HepG2 (cell line): ENCODE measurements around the gene SLC7A6OS. TPM values are rescaled to one million over a fixed set of nuclear protein-coding genes. Genes with fewer than 3 reads are reported as not detected.
A peak's percentile ranks its signal among the peaks of the same experiment; 100 is the strongest.

Experiments
- AKNA ChIP-seq: sonication (generic); formaldehyde crosslinking; IDR thresholded peaks from 2 replicates; pipeline ENCODE4 v1.4.0; 2020; ENCODE audit warnings: missing genetic modification reagents, borderline replicate concordance
- BHLHE40 ChIP-seq: IDR thresholded peaks from 2 replicates; pipeline ENCODE4 v1.6.1; 2011; ENCODE audit warnings: low read length, improper control_type of control experiment
- EHMT2 ChIP-seq: fragments of 200-600 bp; sonication (generic); IDR thresholded peaks from 2 replicates; pipeline ENCODE4 v1.7.0; 2017; ENCODE audit warnings: antibody characterized with exemption, low read depth, low read length, borderline replicate concordance
- ETS1 ChIP-seq: sonication (generic); formaldehyde crosslinking; IDR thresholded peaks from 2 replicates; pipeline ENCODE4 v1.4.0; 2020; ENCODE audit warnings: missing genetic modification reagents
- KLF12 ChIP-seq: sonication (generic); formaldehyde crosslinking; IDR thresholded peaks from 2 replicates; pipeline ENCODE4 v1.4.0; 2020; ENCODE audit warnings: missing genetic modification reagents, borderline replicate concordance
- POLR2AphosphoS5 ChIP-seq: IDR thresholded peaks from 2 replicates; pipeline ENCODE4 v1.6.1; 2012; ENCODE audit warnings: low read depth, low read length
- RXRB ChIP-seq: IDR thresholded peaks from 2 replicates; pipeline ENCODE4 v1.6.1; 2016; ENCODE audit warnings: borderline replicate concordance, missing genetic modification reagents, missing compliant biosample characterization
- SNRNP70 ChIP-seq: fragments of 200-400 bp; formaldehyde crosslinking; IDR thresholded peaks from 2 replicates; pipeline ENCODE4 v1.6.1; 2017; ENCODE audit warnings: mild to moderate bottlenecking, low read depth, low read length, moderate library complexity
- TCF12 ChIP-seq, 2 experiments: fragments of 450-650 bp in 1 of 2; sonication (generic) in 1 of 2; formaldehyde crosslinking in 1 of 2; IDR thresholded peaks; 2 replicates each; pipeline versions ENCODE4 v1.6.1 to v1.8.0; 2017 to 2022; ENCODE audit warnings: antibody characterized with exemption in 1 of 2, mild to moderate bottlenecking in 1 of 2, missing genetic modification reagents in 1 of 2, moderate library complexity in 1 of 2
- THAP11 ChIP-seq: IDR thresholded peaks from 2 replicates; pipeline ENCODE4 v1.6.1; 2016; ENCODE audit warnings: missing biosample characterization, missing genetic modification reagents
- U2AF1 ChIP-seq: fragments of 200-400 bp; formaldehyde crosslinking; optimal IDR thresholded peaks from 2 replicates; pipeline ENCODE3; 2017; ENCODE audit warnings: mild to moderate bottlenecking, low read depth, low read length
- U2AF2 ChIP-seq: fragments of 200-400 bp; formaldehyde crosslinking; IDR thresholded peaks from 2 replicates; pipeline ENCODE4 v1.6.1; 2017; ENCODE audit warnings: low read depth, mild to moderate bottlenecking, low read length
- ZBTB44 ChIP-seq: sonication (generic); formaldehyde crosslinking; IDR thresholded peaks from 2 replicates; pipeline ENCODE4 v1.4.0; 2020; ENCODE audit warnings: missing genetic modification reagents
- ZNF563 ChIP-seq: sonication (generic); formaldehyde crosslinking; IDR thresholded peaks from 2 replicates; pipeline ENCODE4 v1.8.0; 2022; ENCODE audit warnings: mild to moderate bottlenecking, moderate library complexity, missing genetic modification reagents
- ZNF609 ChIP-seq: sonication (generic); formaldehyde crosslinking; IDR thresholded peaks from 2 replicates; pipeline ENCODE4 v1.4.0; 2020; ENCODE audit warnings: mild to moderate bottlenecking, missing genetic modification reagents, borderline replicate concordance
- ZNF749 ChIP-seq: sonication (generic); formaldehyde crosslinking; IDR thresholded peaks from 2 replicates; pipeline ENCODE4 v1.8.0; 2022; ENCODE audit warnings: mild to moderate bottlenecking, missing genetic modification reagents, moderate library complexity, borderline replicate concordance
- polyA plus RNA-seq, 8 experiments: library from polyadenylated mRNA; depleted of rRNA in 3 of 8; stranded (reverse) in 7 of 8; unstranded in 1 of 8; fragments of >200 nt; fragmentation: Illumina TruSeq in 4 of 8; extraction: Trizol in 4 of 8; gene quantifications; 2 replicates each; pipeline versions ENCODE4 v1.2.1 to v1.2.3, GENCODE V29; 2011 to 2016; ENCODE audit warnings: low read depth in 4 of 8, missing spikeins in 1 of 8, mixed read lengths in 1 of 8; ENCODE audit not compliant: insufficient read depth in 1 of 8
- total RNA-seq, 5 experiments: library from RNA; depleted of rRNA; stranded (reverse); fragments of >200 nt; fragmentation: Illumina TruSeq; extraction: Trizol; gene quantifications; 2 replicates each; pipeline ENCODE4 v1.2.3, GENCODE V29; 2016; ENCODE audit warnings: low read depth in 1 of 5

SLC7A6OS gene
- total and polyA plus RNA-seq, 2 of the 13 experiments (the other 11 are each of a cell fraction or from before 2014, with no cell fraction given): 11.2 to 21.5 TPM

GRCh38 chr16:68267612-68268405, 42.9 kb downstream of the SLC7A6OS start (continued):
- TF ChIP-seq U2AF1 (no peak), EHMT2 (no peak), ZNF563 (CRISPR knock-in tag) (no peak), POLR2AphosphoS5 (no peak), AKNA (no peak), ZNF749 (CRISPR knock-in tag) (no peak), ZBTB44 (no peak), ETS1 (CRISPR knock-in tag) (no peak), TCF12 (IDR thresholded peaks at IDR 0.05) (no peak), TCF12 (CRISPR knock-in tag; IDR thresholded peaks at IDR 0.05) (0 out of 2 replicates have a peak, but pooled peaks have one; percentile 23), U2AF2 (no peak), THAP11 (CRISPR knock-in tag) (no peak), KLF12 (CRISPR knock-in tag) (no peak), RXRB (CRISPR knock-in tag) (peak; percentile 10; the same call in 1 of the 2 replicates), SNRNP70 (no peak), ZNF609 (CRISPR knock-in tag) (no peak), BHLHE40 (no peak)
